H9 (cell line): ENCODE results near the gene CHMP4B. TPM values are rescaled to one million over a fixed set of nuclear protein-coding genes. Genes with fewer than 3 reads are reported as not detected.

ENCODE experiments used
- DNase-seq: peaks from one replicate; pipeline ENCODE4 v3.0.0-alpha.2; 2017
- H2AFZ ChIP-seq: one replicate; pipeline ENCODE4 v1.6.1; 2013; ENCODE audit warnings: mild to moderate bottlenecking, low read length, control low read depth, moderate library complexity
- H2AK5ac ChIP-seq: 2 replicates; pipeline ENCODE4 v1.6.1; 2013; ENCODE audit warnings: low read length, control low read depth, mixed read lengths; ENCODE audit not compliant: insufficient read length
- H2BK120ac ChIP-seq: one replicate; pipeline ENCODE4 v1.6.1; 2013; ENCODE audit warnings: low read depth, mild to moderate bottlenecking, low read length, control low read depth, inconsistent platforms; ENCODE audit not compliant: poor library complexity, severe bottlenecking
- H2BK12ac ChIP-seq: 2 replicates; pipeline ENCODE4 v1.6.1; 2013; ENCODE audit warnings: low read length, control low read depth, mixed read lengths, low read depth; ENCODE audit not compliant: insufficient read length
- H2BK15ac ChIP-seq: 2 replicates; pipeline ENCODE4 v1.6.1; 2013; ENCODE audit warnings: low read depth, low read length, control low read depth
- H2BK20ac ChIP-seq: one replicate; pipeline ENCODE4 v1.6.1; 2013; ENCODE audit warnings: low read depth, mild to moderate bottlenecking, low read length, control low read depth, inconsistent platforms; ENCODE audit not compliant: poor library complexity, severe bottlenecking
- H2BK5ac ChIP-seq: 2 replicates; pipeline ENCODE4 v1.6.1; 2013; ENCODE audit warnings: low read length, control low read depth, mixed read lengths; ENCODE audit not compliant: insufficient read length
- H3K14ac ChIP-seq: 2 replicates; pipeline ENCODE4 v1.6.1; 2013; ENCODE audit warnings: low read length, control low read depth; ENCODE audit not compliant: insufficient read depth
- H3K18ac ChIP-seq: 2 replicates; pipeline ENCODE4 v1.6.1; 2013; ENCODE audit warnings: low read depth, mild to moderate bottlenecking, mixed read lengths, low read length, control low read depth; ENCODE audit not compliant: insufficient read length
- H3K23ac ChIP-seq: 2 replicates; pipeline ENCODE4 v1.6.1; 2013; ENCODE audit warnings: low read length, control low read depth, mixed read lengths, low read depth; ENCODE audit not compliant: insufficient read length
- H3K23me2 ChIP-seq: 2 replicates; pipeline ENCODE4 v1.6.1; 2013; ENCODE audit warnings: low read depth, mild to moderate bottlenecking, mixed read lengths, low read length, control low read depth; ENCODE audit not compliant: insufficient read length, poor library complexity, severe bottlenecking
- H3K27ac ChIP-seq: 2 replicates; pipeline ENCODE4 v1.5.1; 2013; ENCODE audit warnings: low read length, control low read depth, mixed read lengths, low read depth; ENCODE audit not compliant: insufficient read length
- H3K27me3 ChIP-seq: 2 replicates; pipeline ENCODE4 v1.6.1; 2013; ENCODE audit warnings: low read length, control low read depth, inconsistent platforms; ENCODE audit not compliant: insufficient read depth
- H3K4ac ChIP-seq: 2 replicates; pipeline ENCODE4 v1.6.1; 2013; ENCODE audit warnings: low read depth, mild to moderate bottlenecking, control low read depth, inconsistent platforms, low read length, moderate library complexity
- H3K4me1 ChIP-seq: 2 replicates; pipeline ENCODE4 v1.6.1; 2013; ENCODE audit warnings: low read length, control low read depth, inconsistent platforms; ENCODE audit not compliant: insufficient read depth
- H3K4me2 ChIP-seq: 2 replicates; pipeline ENCODE4 v1.6.1; 2013; ENCODE audit warnings: low read length, control low read depth, mixed read lengths; ENCODE audit not compliant: insufficient read length, insufficient read depth
- H3K56ac ChIP-seq: 2 replicates; pipeline ENCODE4 v1.6.1; 2013; ENCODE audit warnings: low read depth, mild to moderate bottlenecking, mixed read lengths, low read length, control low read depth; ENCODE audit not compliant: insufficient read length
- H3K79me1 ChIP-seq: 2 replicates; pipeline ENCODE4 v1.6.1; 2013; ENCODE audit warnings: low read depth, mild to moderate bottlenecking, moderate library complexity, low read length, control low read depth, inconsistent platforms; ENCODE audit not compliant: insufficient read depth, poor library complexity, severe bottlenecking
- H3K79me2 ChIP-seq: 2 replicates; pipeline ENCODE4 v1.6.1; 2013; ENCODE audit warnings: low read length, control low read depth, inconsistent platforms; ENCODE audit not compliant: insufficient read depth
- H3K9ac ChIP-seq: 2 replicates; pipeline ENCODE4 v1.6.1; 2013; ENCODE audit warnings: low read length, control low read depth, mixed read lengths; ENCODE audit not compliant: insufficient read length; ENCODE audit errors: extremely low read depth
- H3K9me3 ChIP-seq: one replicate; pipeline ENCODE4 v1.6.1; 2013; ENCODE audit warnings: low read depth, low read length, inconsistent platforms; ENCODE audit not compliant: control insufficient read depth
- H3T11ph ChIP-seq: one replicate; pipeline ENCODE4 v1.6.1; 2013; ENCODE audit warnings: mild to moderate bottlenecking, low read length, control low read depth, inconsistent platforms
- H4K20me1 ChIP-seq: one replicate; pipeline ENCODE4 v1.6.1; 2013; ENCODE audit not compliant: control insufficient read depth, insufficient read length, insufficient read depth
- H4K5ac ChIP-seq: 2 replicates; pipeline ENCODE4 v1.6.1; 2013; ENCODE audit warnings: low read depth, mild to moderate bottlenecking, mixed read lengths, low read length, control low read depth; ENCODE audit not compliant: insufficient read length
- H4K8ac ChIP-seq: replicated peaks from 2 replicates; pipeline ENCODE4 v1.6.1; 2013; ENCODE audit warnings: low read length, control low read depth, mixed read lengths, low read depth; ENCODE audit not compliant: insufficient read length
- H4K91ac ChIP-seq: 2 replicates; pipeline ENCODE4 v1.6.1; 2013; ENCODE audit warnings: low read depth, mild to moderate bottlenecking, moderate library complexity, mixed read lengths, low read length, control low read depth; ENCODE audit not compliant: insufficient read length
- H3K27ac Mint-ChIP-seq, 3 experiments: 2 replicates in 2 of 3; 3 replicates in 1 of 3; pipeline ENCODE4 v1.8.0; 2020 to 2021; ENCODE audit warnings: mixed read lengths in 3 of 3, mild to moderate bottlenecking in 1 of 3, moderate library complexity in 1 of 3
- H3K27me3 Mint-ChIP-seq: 2 replicates; pipeline ENCODE4 v1.8.0; 2021; ENCODE audit warnings: low read depth, mild to moderate bottlenecking, moderate library complexity, mixed read lengths
- H3K36me3 Mint-ChIP-seq, 3 experiments: 2 replicates in 2 of 3; 3 replicates in 1 of 3; pipeline ENCODE4 v1.8.0; 2020 to 2021; ENCODE audit warnings: low read depth in 3 of 3, mixed read lengths in 3 of 3; ENCODE audit not compliant: insufficient read depth in 1 of 3
- H3K4me1 Mint-ChIP-seq, 2 experiments: 2 replicates each; pipeline ENCODE4 v1.8.0; 2020; ENCODE audit warnings: mixed read lengths in 2 of 2
- H3K4me3 Mint-ChIP-seq, 2 experiments: 2 replicates in 1 of 2; 3 replicates in 1 of 2; pipeline ENCODE4 v1.8.0; 2020 to 2021; ENCODE audit warnings: mild to moderate bottlenecking in 2 of 2, mixed read lengths in 2 of 2, moderate library complexity in 1 of 2
- H3K9me3 Mint-ChIP-seq, 2 experiments: 2 replicates in 1 of 2; 3 replicates in 1 of 2; pipeline ENCODE4 v1.8.0; 2020; ENCODE audit warnings: mild to moderate bottlenecking in 2 of 2, mixed read lengths in 2 of 2, moderate library complexity in 1 of 2
- WGBS: extraction: QIAGEN DNeasy Blood & Tissue Kit; methylation state at CpG from one replicate; pipeline ENCODE4 v1.1.7; 2013; ENCODE audit warnings: missing lambda C conversion rate, low lambda C conversion rate, mixed read lengths; ENCODE audit not compliant: insufficient read length; ENCODE audit errors: extremely low coverage; 5-methylcytosine and 5-hydroxymethylcytosine counted together
- total RNA-seq: library from RNA; stranded (reverse); gene quantifications from 2 replicates; pipeline ENCODE4 v1.2.1, GENCODE V29; 2021
- TF ChIP-seq, protein P1 (sequence below): fragments of 200-600 bp; sonication (generic); conservative IDR thresholded peaks from 3 replicates; pipeline ENCODE4 v1.8.0; 2021; ENCODE audit warnings: antibody characterized with exemption, mild to moderate bottlenecking

The CHMP4B gene
- total RNA-seq, 1 experiment from 2014 or later: 94.9 TPM

DNA sequence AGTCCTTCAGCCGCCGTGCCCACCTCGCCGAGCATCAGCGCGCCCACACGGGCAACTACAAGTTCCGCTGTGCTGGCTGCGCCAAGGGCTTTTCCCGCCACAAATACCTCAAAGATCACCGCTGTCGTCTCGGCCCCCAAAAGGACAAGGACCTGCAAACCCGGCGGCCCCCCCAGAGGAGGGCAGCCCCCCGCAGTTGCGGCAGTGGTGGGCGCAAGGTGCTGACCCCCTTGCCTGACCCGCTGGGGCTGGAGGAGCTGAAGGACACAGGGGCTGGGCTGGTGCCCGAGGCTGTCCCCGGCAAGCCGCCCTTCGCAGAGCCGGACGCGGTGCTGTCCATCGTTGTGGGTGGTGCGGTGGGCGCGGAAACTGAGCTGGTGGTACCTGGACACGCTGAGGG, 20.1 kb upstream of the CHMP4B start:
- Histone ChIP-seq H3K14ac (no peak overlapping the region), H3K23me2 (no peaks in the 10 kb centered on the region), H3K23ac (no peak overlapping the region), H4K91ac (no peak overlapping the region), H2BK20ac (no peak overlapping the region), H2BK15ac (no peak overlapping the region), H4K5ac (no peak overlapping the region), H3K56ac (no peak overlapping the region), H3K4me2 (no peak overlapping the region), H4K20me1 (no peaks in the 10 kb centered on the region), H3K79me2 (no peaks in the 10 kb centered on the region), H2BK12ac (no peak overlapping the region), H3K9ac (no peak overlapping the region), H3K79me1 (no peaks in the 10 kb centered on the region), H2AFZ (no peak overlapping the region), H3T11ph (no peak overlapping the region), H2BK5ac (no peak overlapping the region), H3K4ac (no peak overlapping the region), H3K4me1 (no peaks in the 10 kb centered on the region), H3K27me3 (no peaks in the 10 kb centered on the region), H4K8ac (no peak overlapping the region), H2BK120ac (no peak overlapping the region), H3K18ac (no peak overlapping the region), H3K27ac (no peak overlapping the region), H3K9me3 (no peaks in the 10 kb centered on the region), H2AK5ac (no peak overlapping the region)
- WGBS: no CpG with 5 or more reads among the region's 31 CpGs
- no peaks in the 10 kb centered on the region for H3K27me3 Mint-ChIP-seq
- H3K27ac Mint-ChIP-seq: no peak overlapping the region
- no peak overlapping the region for H3K4me3 Mint-ChIP-seq
- peaks cover 2 to 3% of the 10 kb centered on the region in 2 experiments; a peak in 1 of 4 replicates for H3K4me1 Mint-ChIP-seq
- peaks cover 0 to 7% (median 0%) of the 10 kb centered on the region in 3 experiments; a peak in 1 of 7 replicates for H3K36me3 Mint-ChIP-seq
- DNase-seq: no peak
- no peaks in the 10 kb centered on the region for H3K9me3 Mint-ChIP-seq
- TF ChIP-seq, protein P1, sequence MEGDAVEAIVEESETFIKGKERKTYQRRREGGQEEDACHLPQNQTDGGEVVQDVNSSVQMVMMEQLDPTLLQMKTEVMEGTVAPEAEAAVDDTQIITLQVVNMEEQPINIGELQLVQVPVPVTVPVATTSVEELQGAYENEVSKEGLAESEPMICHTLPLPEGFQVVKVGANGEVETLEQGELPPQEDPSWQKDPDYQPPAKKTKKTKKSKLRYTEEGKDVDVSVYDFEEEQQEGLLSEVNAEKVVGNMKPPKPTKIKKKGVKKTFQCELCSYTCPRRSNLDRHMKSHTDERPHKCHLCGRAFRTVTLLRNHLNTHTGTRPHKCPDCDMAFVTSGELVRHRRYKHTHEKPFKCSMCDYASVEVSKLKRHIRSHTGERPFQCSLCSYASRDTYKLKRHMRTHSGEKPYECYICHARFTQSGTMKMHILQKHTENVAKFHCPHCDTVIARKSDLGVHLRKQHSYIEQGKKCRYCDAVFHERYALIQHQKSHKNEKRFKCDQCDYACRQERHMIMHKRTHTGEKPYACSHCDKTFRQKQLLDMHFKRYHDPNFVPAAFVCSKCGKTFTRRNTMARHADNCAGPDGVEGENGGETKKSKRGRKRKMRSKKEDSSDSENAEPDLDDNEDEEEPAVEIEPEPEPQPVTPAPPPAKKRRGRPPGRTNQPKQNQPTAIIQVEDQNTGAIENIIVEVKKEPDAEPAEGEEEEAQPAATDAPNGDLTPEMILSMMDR: no peak
